ENCODE results near the gene MBOAT1. TPM values are rescaled to one million over a fixed set of nuclear protein-coding genes. Genes with fewer than 3 reads are reported as not detected.
A peak's percentile ranks its signal among the peaks of the same experiment; 100 is the strongest.
"Not testable (repeated sequence)": the region's sequence is repeated elsewhere in the genome, so short reads cannot be mapped to it uniquely, and the experiment has no call there.

The MBOAT1 gene
- total and polyA plus RNA-seq, 4 experiments from 2014 or later: 0.49 to 24.6 (median 12.5) TPM

DNA sequence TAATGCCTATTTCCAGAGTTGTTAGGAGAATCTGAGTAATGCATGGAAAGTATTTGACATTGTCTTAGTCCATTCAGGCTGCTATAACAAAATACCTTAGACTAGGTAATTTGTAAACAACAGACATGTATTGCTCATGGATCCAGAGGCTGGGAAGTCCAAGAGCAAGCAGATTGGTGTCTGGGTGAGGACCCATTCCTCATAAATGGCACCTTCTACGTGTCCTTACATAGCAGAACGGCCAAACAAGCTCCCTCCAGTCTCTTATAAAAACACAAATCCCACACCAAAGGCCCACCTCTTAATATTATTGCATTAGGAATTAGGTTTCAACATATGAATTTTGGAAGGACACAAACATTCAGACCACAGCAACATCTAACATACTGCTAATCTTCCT, 30.2 kb downstream of the MBOAT1 start:
- no peaks in the 10 kb centered on the region for H3K27me3 ChIP-seq (ENCODE audit: insufficient read depth, low read length)
- H3K27me3 Mint-ChIP-seq: no peaks in the 10 kb centered on the region
- no peaks in the 10 kb centered on the region for H3K4me1 ChIP-seq (ENCODE audit: insufficient read depth, low read length)
- no peak overlapping the region for H3K4me3 ChIP-seq (ENCODE audit: low read length in 2 of 2)
- DNase-seq: no peak
- H3K27ac Mint-ChIP-seq: no peak overlapping the region
- ChIA-PET CTCF (ENCODE audit: partially characterized antibody) (interaction anchor here (1.4 kb wide), 1 partner anchor 16 kb away, joined by 3 read pairs; no protein-coding TSS in a partner anchor), POLR2A (ENCODE audit: partially characterized antibody) (no interaction called here)
- no peak overlapping the region for H3K27ac ChIP-seq (ENCODE audit: low read depth, low read length)
- H3K36me3 Mint-ChIP-seq: peaks cover 33 to 62% of the 10 kb centered on the region in 2 donors
- no peaks in the 10 kb centered on the region for H3K36me3 ChIP-seq (ENCODE audit: insufficient read depth, low read length)
- H3K4me1 Mint-ChIP-seq: peaks cover 7 to 17% (median 13%) of the 10 kb centered on the region in 4 donors
- no peak overlapping the region for H3K4me3 Mint-ChIP-seq
- intact Hi-C loops (cut with micrococcal nuclease): no loop called here
- no peaks in the 10 kb centered on the region for H3K9me3 ChIP-seq (ENCODE audit: control insufficient read depth in 1 of 2, low read length in 2 of 2)
- peaks cover 0 to 5% (median 0%) of the 10 kb centered on the region in 8 donors for H3K9me3 Mint-ChIP-seq

DNA sequence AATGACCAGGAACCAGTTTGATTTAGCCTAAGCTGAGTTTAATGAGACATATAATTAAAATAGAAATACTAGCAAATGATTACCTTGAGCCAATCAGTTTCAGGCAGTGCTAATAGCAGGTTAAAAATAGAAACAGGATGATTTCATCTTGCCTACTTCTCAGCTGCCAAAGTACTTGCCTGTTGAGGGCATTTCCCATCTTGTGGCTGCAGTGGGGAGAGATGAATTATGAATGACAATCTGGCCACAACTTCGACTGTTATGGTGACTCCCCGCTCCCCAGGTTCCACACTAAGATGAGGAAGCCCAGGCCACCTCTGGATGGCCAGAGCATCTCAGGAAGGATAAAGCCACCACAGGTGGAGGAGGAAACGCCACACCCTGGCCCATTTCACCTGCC, 31.3 kb downstream of the MBOAT1 start:
- H3K4me3 Mint-ChIP-seq: no peak overlapping the region
- Histone ChIP-seq H3K9me3 (ENCODE audit: control insufficient read depth in 1 of 2, low read length in 2 of 2) (no peaks in the 10 kb centered on the region), H3K4me3 (ENCODE audit: low read length in 2 of 2) (no peak overlapping the region), H3K4me1 (ENCODE audit: insufficient read depth, low read length) (no peaks in the 10 kb centered on the region), H3K27ac (ENCODE audit: low read depth, low read length) (no peak overlapping the region), H3K27me3 (ENCODE audit: insufficient read depth, low read length) (no peaks in the 10 kb centered on the region), H3K36me3 (ENCODE audit: insufficient read depth, low read length) (no peaks in the 10 kb centered on the region)
- peaks cover 7 to 17% (median 12%) of the 10 kb centered on the region in 4 donors for H3K4me1 Mint-ChIP-seq
- intact Hi-C loops (cut with micrococcal nuclease): no loop called here
- peaks cover 0 to 5% (median 0%) of the 10 kb centered on the region in 8 donors for H3K9me3 Mint-ChIP-seq
- ChIA-PET CTCF (ENCODE audit: partially characterized antibody) (no interaction called here), POLR2A (ENCODE audit: partially characterized antibody) (interaction anchor here (0.7 kb wide), 1 partner anchor 31 kb away, joined by 3 read pairs; the partner anchor contains the start of gene MBOAT1)
- peaks cover 26 to 51% of the 10 kb centered on the region in 2 donors for H3K36me3 Mint-ChIP-seq
- no peaks in the 10 kb centered on the region for H3K27me3 Mint-ChIP-seq
- no peak overlapping the region for H3K27ac Mint-ChIP-seq
- no peak for DNase-seq

DNA sequence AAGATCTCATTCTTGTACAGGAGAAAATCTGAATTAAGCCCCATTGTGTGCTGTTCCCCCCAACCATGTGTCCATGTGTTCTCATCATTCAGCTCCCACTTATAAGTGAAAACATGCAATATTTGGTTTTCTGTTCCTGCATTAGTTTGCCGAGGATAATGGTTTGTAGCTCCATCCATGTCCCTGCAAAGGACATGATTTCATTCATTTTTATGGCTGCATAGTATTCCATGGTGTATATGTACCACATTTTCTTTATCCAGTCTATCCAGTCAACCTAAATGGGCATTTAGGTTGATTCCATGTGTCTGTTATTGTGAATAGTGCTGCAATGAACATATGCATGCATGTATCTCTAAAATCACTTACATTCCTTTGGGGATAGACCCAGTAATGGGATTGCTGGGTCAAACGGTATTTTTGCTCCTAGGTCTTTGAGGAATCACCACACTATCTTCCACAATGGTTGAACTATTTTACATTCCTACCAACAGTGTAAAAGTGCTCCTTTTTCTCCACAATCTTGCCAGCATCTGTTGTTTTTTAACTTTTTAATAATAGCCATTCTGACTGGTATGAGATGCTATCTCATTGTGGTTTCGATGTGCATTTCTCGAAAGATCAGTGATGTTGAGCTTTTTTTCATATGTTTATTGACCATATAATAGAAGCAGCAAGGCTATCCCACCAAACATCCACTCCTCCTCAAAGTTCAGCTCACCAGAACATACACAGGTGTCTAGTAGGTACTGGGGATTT, 32.8 kb downstream of the MBOAT1 start:
- POLR2A ChIA-PET (ENCODE audit: partially characterized antibody); H3K4me3 ChIP-seq (ENCODE audit: low read length in 2 of 2); CTCF ChIA-PET (ENCODE audit: partially characterized antibody); H3K27ac ChIP-seq (ENCODE audit: low read depth, low read length); DNase-seq; H3K4me3 Mint-ChIP-seq; H3K36me3 ChIP-seq (ENCODE audit: insufficient read depth, low read length); H3K27me3 Mint-ChIP-seq; H3K9me3 Mint-ChIP-seq; H3K4me1 ChIP-seq (ENCODE audit: insufficient read depth, low read length); H3K27me3 ChIP-seq (ENCODE audit: insufficient read depth, low read length); H3K9me3 ChIP-seq (ENCODE audit: control insufficient read depth in 1 of 2, low read length in 2 of 2): not testable (repeated sequence)
- Mint-ChIP-seq H3K4me1 (peaks cover 11 to 22% (median 16%) of the 10 kb centered on the region in 4 donors), H3K27ac (peak overlapping the region in 1 of 7 donors; percentile 26), H3K36me3 (peaks cover 22 to 41% of the 10 kb centered on the region in 2 donors)
- intact Hi-C loops (cut with micrococcal nuclease): loop anchor here (5.0 kb wide), 1 partner anchor 33 kb away; the partner anchor contains the start of gene MBOAT1

- Mint-ChIP-seq H3K36me3 (peaks cover 21 to 31% of the 10 kb centered on the region in 2 donors), H3K9me3 (peaks cover 0 to 5% (median 0%) of the 10 kb centered on the region in 8 donors), H3K27me3 (no peaks in the 10 kb centered on the region), H3K4me1 (peaks cover 23 to 32% (median 25%) of the 10 kb centered on the region in 4 donors), H3K4me3 (no peak overlapping the region), H3K27ac (no peak overlapping the region)
- POLR2A ChIA-PET (ENCODE audit: partially characterized antibody): no interaction called here
- H3K36me3 ChIP-seq (ENCODE audit: insufficient read depth, low read length): no peaks in the 10 kb centered on the region
- DNase-seq: no peak
- no peak overlapping the region for H3K27ac ChIP-seq (ENCODE audit: low read depth, low read length)
- H3K27me3 ChIP-seq (ENCODE audit: insufficient read depth, low read length): no peaks in the 10 kb centered on the region
- H3K4me1 ChIP-seq (ENCODE audit: insufficient read depth, low read length): peaks cover 16% of the 10 kb centered on the region
- H3K4me3 ChIP-seq (ENCODE audit: low read length in 2 of 2): no peak overlapping the region
- no peaks in the 10 kb centered on the region for H3K9me3 ChIP-seq (ENCODE audit: control insufficient read depth in 1 of 2, low read length in 2 of 2)
- intact Hi-C loops (cut with micrococcal nuclease): loop anchor here (5.0 kb wide), 1 partner anchor 34 kb away; the partner anchor contains the start of gene MBOAT1
- CTCF ChIA-PET (ENCODE audit: partially characterized antibody): no interaction called here
Measured at GRCh38 chr6:20178327-20178726, 33.9 kb downstream of the MBOAT1 start.

DNA sequence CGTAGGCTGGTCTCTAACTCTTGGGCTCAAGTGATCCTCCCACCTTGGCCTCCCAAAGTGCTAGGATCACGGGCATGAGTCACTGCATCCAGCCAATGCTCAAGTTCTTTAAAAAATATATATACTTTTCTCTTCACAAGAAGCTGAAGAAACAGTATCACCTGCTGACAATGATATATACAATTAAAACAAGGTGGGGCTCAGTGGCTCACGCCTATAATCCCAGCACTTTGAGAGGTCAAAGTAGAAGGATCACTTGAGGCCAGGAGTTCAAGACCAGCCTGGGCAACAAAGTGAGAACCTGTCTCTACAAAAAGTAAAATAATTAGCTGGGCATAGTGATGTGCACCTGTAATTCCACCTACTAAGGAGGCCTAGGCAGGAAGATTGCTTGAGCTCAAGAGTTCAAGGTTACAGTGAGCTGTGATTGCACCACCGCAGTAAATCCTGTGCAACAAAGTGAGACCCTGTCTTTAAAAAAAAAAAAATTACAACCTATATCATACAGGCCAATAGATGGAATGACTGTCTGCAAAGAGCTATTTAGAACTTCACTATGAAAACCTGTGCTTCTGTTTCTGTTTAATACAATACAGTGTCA, 36.4 kb downstream of the MBOAT1 start:
- ChIA-PET POLR2A (ENCODE audit: partially characterized antibody) (no interaction called here), CTCF (ENCODE audit: partially characterized antibody) (interaction anchor here (0.8 to 1.3 kb wide), 4 partner anchors 10 to 49 kb away, joined by 3 to 4 read pairs (median 4); no protein-coding TSS in a partner anchor)
- Mint-ChIP-seq H3K27ac (peak overlapping the region in 1 of 7 donors; percentile 48), H3K4me1 (peaks cover 20 to 27% (median 23%) of the 10 kb centered on the region in 4 donors), H3K9me3 (peaks cover 0 to 3% (median 0%) of the 10 kb centered on the region in 8 donors), H3K36me3 (peaks cover 11 to 20% of the 10 kb centered on the region in 2 donors), H3K27me3 (no peaks in the 10 kb centered on the region), H3K4me3 (no peak overlapping the region)
- DNase-seq: no peak
- H3K9me3 ChIP-seq (ENCODE audit: control insufficient read depth in 1 of 2, low read length in 2 of 2): no peaks in the 10 kb centered on the region
- no peak overlapping the region for H3K27ac ChIP-seq (ENCODE audit: low read depth, low read length)
- peaks cover 19% of the 10 kb centered on the region for H3K4me1 ChIP-seq (ENCODE audit: insufficient read depth, low read length)
- H3K27me3 ChIP-seq (ENCODE audit: insufficient read depth, low read length): no peaks in the 10 kb centered on the region
- intact Hi-C loops (cut with micrococcal nuclease): loop anchor here (5.0 kb wide), 1 partner anchor 36 kb away; the partner anchor contains the start of gene MBOAT1
- no peaks in the 10 kb centered on the region for H3K36me3 ChIP-seq (ENCODE audit: insufficient read depth, low read length)
- H3K4me3 ChIP-seq (ENCODE audit: low read length in 2 of 2): no peak overlapping the region

DNA sequence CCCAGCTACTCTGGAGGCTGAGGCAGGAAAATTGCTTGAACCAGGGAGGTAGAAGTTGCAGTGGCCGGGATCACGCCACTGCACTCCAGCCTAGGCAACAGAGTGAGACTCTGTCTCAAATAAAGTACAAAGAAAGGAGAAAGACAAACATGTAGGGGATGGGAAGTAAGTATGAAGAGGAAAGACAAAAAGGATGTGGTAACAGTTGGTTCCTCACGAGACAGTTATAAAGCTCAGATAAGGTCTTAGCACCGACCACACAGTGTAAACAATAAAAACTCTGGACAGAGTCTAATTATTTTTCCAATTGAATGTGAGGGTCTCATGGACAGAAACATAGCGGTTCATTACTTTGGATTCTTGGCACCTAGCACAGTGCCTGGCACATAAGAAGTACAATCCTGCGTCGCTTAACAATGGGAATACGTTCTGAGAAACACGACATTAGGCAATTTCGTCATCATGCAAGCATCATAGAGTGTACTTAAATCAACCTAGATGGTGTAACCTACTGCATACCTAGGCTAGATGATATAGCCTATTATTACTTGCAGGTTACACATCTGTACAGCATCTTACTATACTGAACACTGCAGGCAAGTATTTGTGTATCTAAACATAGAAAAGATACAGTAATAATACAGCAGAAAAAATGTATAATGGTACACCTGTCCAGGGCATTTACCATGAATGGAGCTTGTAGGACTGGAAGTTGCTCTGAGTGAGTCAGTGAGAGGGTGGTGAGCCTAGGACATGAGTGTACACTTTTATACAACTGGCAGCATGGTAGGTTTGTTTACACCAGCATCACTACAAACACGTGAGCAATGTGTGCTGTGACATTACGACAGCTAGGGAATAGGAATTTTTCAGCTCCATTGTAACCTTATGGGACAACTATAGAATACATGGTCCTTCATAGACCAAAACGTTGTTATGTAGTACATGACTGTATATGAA, 38.2 kb downstream of the MBOAT1 start:
- Mint-ChIP-seq H3K27me3 (no peaks in the 10 kb centered on the region), H3K4me3 (peak overlapping the region in 7 of 8 donors; percentile 17 to 76 (median 54)), H3K9me3 (no peaks in the 10 kb centered on the region), H3K36me3 (peaks cover 3 to 7% of the 10 kb centered on the region in 2 donors), H3K27ac (peak overlapping the region in 6 of 7 donors; percentile 3 to 81 (median 66)), H3K4me1 (peaks cover 30 to 37% (median 32%) of the 10 kb centered on the region in 4 donors)
- DNase-seq: peak in 2 of 5 donors; percentile 4 to 11
- H3K4me3 ChIP-seq (ENCODE audit: low read length in 2 of 2): no peak overlapping the region
- no peaks in the 10 kb centered on the region for H3K36me3 ChIP-seq (ENCODE audit: insufficient read depth, low read length)
- intact Hi-C loops (cut with micrococcal nuclease): no loop called here
- H3K27me3 ChIP-seq (ENCODE audit: insufficient read depth, low read length): no peaks in the 10 kb centered on the region
- POLR2A ChIA-PET (ENCODE audit: partially characterized antibody): interaction anchor here (0.7 kb wide), 1 partner anchor 145 kb away, joined by 3 read pairs; no protein-coding TSS in a partner anchor
- no peaks in the 10 kb centered on the region for H3K9me3 ChIP-seq (ENCODE audit: control insufficient read depth in 1 of 2, low read length in 2 of 2)
- peaks cover 19% of the 10 kb centered on the region for H3K4me1 ChIP-seq (ENCODE audit: insufficient read depth, low read length)
- H3K27ac ChIP-seq (ENCODE audit: low read depth, low read length): no peak overlapping the region
- CTCF ChIA-PET (ENCODE audit: partially characterized antibody): interaction anchor here (1.2 kb wide), 1 partner anchor 354 kb away, joined by 4 read pairs; no protein-coding TSS in a partner anchor

All from CD4-positive, alpha-beta memory T cell (primary cell).